ENCODE data around the gene INO80E. TPM values are rescaled to one million over a fixed set of nuclear protein-coding genes. Genes with fewer than 3 reads are reported as not detected.

INO80E gene
- total RNA-seq, 3 donors from 2014 or later: 103 to 113 (median 112) TPM

- Mint-ChIP-seq H3K9me3 (no peaks in the 10 kb centered on the region), H3K4me1 (ENCODE audit: low read depth) (peaks cover 32% of the 10 kb centered on the region), H3K36me3 (ENCODE audit: insufficient read depth) (peaks cover 9% of the 10 kb centered on the region), H3K27me3 (ENCODE audit: low read depth) (no peaks in the 10 kb centered on the region), H3K4me3 (peak overlapping the region; percentile 95)
- no peak for ATAC-seq
- no peak for DNase-seq
Measured at GRCh38 chr16:29972500-29972899, 23.5 kb upstream of the INO80E start.

GRCh38 chr16:29972992-29973383, 23.1 kb upstream of the INO80E start:
- H3K36me3 Mint-ChIP-seq (ENCODE audit: insufficient read depth): peaks cover 9% of the 10 kb centered on the region
- no peaks in the 10 kb centered on the region for H3K27me3 Mint-ChIP-seq (ENCODE audit: low read depth)
- no peaks in the 10 kb centered on the region for H3K9me3 Mint-ChIP-seq
- peaks cover 32% of the 10 kb centered on the region for H3K4me1 Mint-ChIP-seq (ENCODE audit: low read depth)
- H3K4me3 Mint-ChIP-seq: peak overlapping the region; percentile 95
- no peak for ATAC-seq
- DNase-seq: no peak

- Mint-ChIP-seq H3K4me3 (peak within 1 kb of the TSS; percentile 95), H3K4me1 (ENCODE audit: low read depth) (peaks cover 32% of the 10 kb centered on the region), H3K27me3 (ENCODE audit: low read depth) (no peaks in the 10 kb centered on the region), H3K36me3 (ENCODE audit: insufficient read depth) (peaks cover 11% of the 10 kb centered on the region), H3K9me3 (no peaks in the 10 kb centered on the region)
- peak; percentile 90 for DNase-seq
- peak; percentile 99 for ATAC-seq
Measured at GRCh38 chr16:29973384-29974246, 22.4 kb upstream of the INO80E start, which contains the start of gene TAOK2. TSS of gene TAOK2 (plus strand) at chr16:29973868. CDS start at chr16:29977773, 3,905 bp downstream.

GRCh38 chr16:29974291-29975133, 21.5 kb upstream of the INO80E start:
- Mint-ChIP-seq H3K4me3 (peak overlapping the region; percentile 95), H3K4me1 (ENCODE audit: low read depth) (peaks cover 32% of the 10 kb centered on the region), H3K9me3 (no peaks in the 10 kb centered on the region), H3K27me3 (ENCODE audit: low read depth) (no peaks in the 10 kb centered on the region), H3K36me3 (ENCODE audit: insufficient read depth) (peaks cover 14% of the 10 kb centered on the region)
- DNase-seq: no peak
- no peak for ATAC-seq

GRCh38 chr16:29975134-29975538, 20.9 kb upstream of the INO80E start:
- DNase-seq (no peak), ATAC-seq (no peak)
- Mint-ChIP-seq H3K36me3 (ENCODE audit: insufficient read depth) (peaks cover 16% of the 10 kb centered on the region), H3K4me1 (ENCODE audit: low read depth) (peaks cover 32% of the 10 kb centered on the region), H3K4me3 (peak overlapping the region; percentile 95), H3K9me3 (no peaks in the 10 kb centered on the region), H3K27me3 (ENCODE audit: low read depth) (no peaks in the 10 kb centered on the region)

GRCh38 chr16:29975811-29976511, 20.1 kb upstream of the INO80E start:
- no peaks in the 10 kb centered on the region for H3K27me3 Mint-ChIP-seq (ENCODE audit: low read depth)
- ATAC-seq (no peak), DNase-seq (no peak)
- H3K4me3 Mint-ChIP-seq: peak overlapping the region; percentile 95
- H3K9me3 Mint-ChIP-seq: no peaks in the 10 kb centered on the region
- peaks cover 22% of the 10 kb centered on the region for H3K36me3 Mint-ChIP-seq (ENCODE audit: insufficient read depth)
- H3K4me1 Mint-ChIP-seq (ENCODE audit: low read depth): peaks cover 32% of the 10 kb centered on the region

GRCh38 chr16:29977063-29977825, 18.8 kb upstream of the INO80E start:
- Mint-ChIP-seq H3K9me3 (no peaks in the 10 kb centered on the region), H3K27me3 (ENCODE audit: low read depth) (no peaks in the 10 kb centered on the region), H3K4me1 (ENCODE audit: low read depth) (peaks cover 32% of the 10 kb centered on the region), H3K36me3 (ENCODE audit: insufficient read depth) (peaks cover 28% of the 10 kb centered on the region), H3K4me3 (no peak overlapping the region)
- ATAC-seq: no peak
- no peak for DNase-seq

- H3K27me3 Mint-ChIP-seq (ENCODE audit: low read depth): no peaks in the 10 kb centered on the region
- no peak for ATAC-seq
- no peaks in the 10 kb centered on the region for H3K9me3 Mint-ChIP-seq
- DNase-seq: no peak
- no peak overlapping the region for H3K4me3 Mint-ChIP-seq
- peaks cover 28% of the 10 kb centered on the region for H3K4me1 Mint-ChIP-seq (ENCODE audit: low read depth)
- H3K36me3 Mint-ChIP-seq (ENCODE audit: insufficient read depth): peaks cover 32% of the 10 kb centered on the region
Measured at GRCh38 chr16:29978081-29978480, 18.0 kb upstream of the INO80E start.

GRCh38 chr16:29978564-29979270, 17.3 kb upstream of the INO80E start:
- Mint-ChIP-seq H3K4me1 (ENCODE audit: low read depth) (peaks cover 24% of the 10 kb centered on the region), H3K27me3 (ENCODE audit: low read depth) (no peaks in the 10 kb centered on the region), H3K4me3 (no peak overlapping the region), H3K9me3 (no peaks in the 10 kb centered on the region), H3K36me3 (ENCODE audit: insufficient read depth) (peaks cover 37% of the 10 kb centered on the region)
- ATAC-seq (no peak), DNase-seq (no peak)

GRCh38 chr16:29982560-29983419, 13.3 kb upstream of the INO80E start:
- Mint-ChIP-seq H3K4me1 (ENCODE audit: low read depth) (no peaks in the 10 kb centered on the region), H3K27me3 (ENCODE audit: low read depth) (no peaks in the 10 kb centered on the region), H3K36me3 (ENCODE audit: insufficient read depth) (peaks cover 58% of the 10 kb centered on the region), H3K9me3 (no peaks in the 10 kb centered on the region), H3K4me3 (no peak overlapping the region)
- no peak for ATAC-seq
- no peak for DNase-seq

GRCh38 chr16:29983420-29984136, 12.5 kb upstream of the INO80E start:
- no peaks in the 10 kb centered on the region for H3K27me3 Mint-ChIP-seq (ENCODE audit: low read depth)
- H3K9me3 Mint-ChIP-seq: no peaks in the 10 kb centered on the region
- ATAC-seq (no peak), DNase-seq (no peak)
- no peaks in the 10 kb centered on the region for H3K4me1 Mint-ChIP-seq (ENCODE audit: low read depth)
- no peak overlapping the region for H3K4me3 Mint-ChIP-seq
- peaks cover 62% of the 10 kb centered on the region for H3K36me3 Mint-ChIP-seq (ENCODE audit: insufficient read depth)

- DNase-seq: no peak
- no peaks in the 10 kb centered on the region for H3K27me3 Mint-ChIP-seq (ENCODE audit: low read depth)
Measured at GRCh38 chr16:29984137-29984763, 11.8 kb upstream of the INO80E start.

More at GRCh38 chr16:29984137-29984763, 11.8 kb upstream of the INO80E start:
- no peak for ATAC-seq
- Mint-ChIP-seq H3K9me3 (no peaks in the 10 kb centered on the region), H3K4me1 (ENCODE audit: low read depth) (no peaks in the 10 kb centered on the region), H3K36me3 (ENCODE audit: insufficient read depth) (peaks cover 62% of the 10 kb centered on the region), H3K4me3 (no peak overlapping the region)

Data from activated T-cell treated with anti-CD3 and anti-CD28 coated beads, Interleukin-2, amount 50 U/mL, for 4 hours (primary cell).